Measurements from ENCODE around the gene NCOA1.

GRCh38 chr2:24754985-24755705, 264.1 kb downstream of the NCOA1 start:
- TF ChIP-seq, protein P1, sequence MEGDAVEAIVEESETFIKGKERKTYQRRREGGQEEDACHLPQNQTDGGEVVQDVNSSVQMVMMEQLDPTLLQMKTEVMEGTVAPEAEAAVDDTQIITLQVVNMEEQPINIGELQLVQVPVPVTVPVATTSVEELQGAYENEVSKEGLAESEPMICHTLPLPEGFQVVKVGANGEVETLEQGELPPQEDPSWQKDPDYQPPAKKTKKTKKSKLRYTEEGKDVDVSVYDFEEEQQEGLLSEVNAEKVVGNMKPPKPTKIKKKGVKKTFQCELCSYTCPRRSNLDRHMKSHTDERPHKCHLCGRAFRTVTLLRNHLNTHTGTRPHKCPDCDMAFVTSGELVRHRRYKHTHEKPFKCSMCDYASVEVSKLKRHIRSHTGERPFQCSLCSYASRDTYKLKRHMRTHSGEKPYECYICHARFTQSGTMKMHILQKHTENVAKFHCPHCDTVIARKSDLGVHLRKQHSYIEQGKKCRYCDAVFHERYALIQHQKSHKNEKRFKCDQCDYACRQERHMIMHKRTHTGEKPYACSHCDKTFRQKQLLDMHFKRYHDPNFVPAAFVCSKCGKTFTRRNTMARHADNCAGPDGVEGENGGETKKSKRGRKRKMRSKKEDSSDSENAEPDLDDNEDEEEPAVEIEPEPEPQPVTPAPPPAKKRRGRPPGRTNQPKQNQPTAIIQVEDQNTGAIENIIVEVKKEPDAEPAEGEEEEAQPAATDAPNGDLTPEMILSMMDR (IDR thresholded peaks at IDR 0.05; ENCODE audit: poor library complexity), result no peak
- TF ChIP-seq EZH2phosphoT487 (IDR thresholded peaks at IDR 0.05; ENCODE audit: low read depth, severe bottlenecking, unreplicated experiment), result no peak
